Lung (tissue), 16 donors: ENCODE measurements around the gene ZDHHC3. TPM values are rescaled to one million over a fixed set of nuclear protein-coding genes. Genes with fewer than 3 reads are reported as not detected.

ENCODE experiments used
- ATAC-seq: fragments of 200-7000 bp; cut with Tn5 transposase; one replicate; pipeline ENCODE4 v1.9.1; 2020; ENCODE audit warnings: moderate number of reproducible peaks; ENCODE audit not compliant: insufficient read depth, low FRiP score
- DNase-seq, 3 donors: peaks; one replicate each; pipeline ENCODE4 v3.0.0-alpha.2; 2013 to 2017
- H3K27ac ChIP-seq, 2 donors: one replicate each; pipeline ENCODE4 v1.5.1; 2013; ENCODE audit warnings: mild to moderate bottlenecking in 2 of 2, moderate library complexity in 2 of 2, control low read depth in 1 of 2, inconsistent platforms in 1 of 2, low read depth in 1 of 2, low read length in 1 of 2
- H3K27me3 ChIP-seq, 3 donors: one replicate each; pipeline ENCODE4 v1.5.1; 2013; ENCODE audit warnings: low read length in 2 of 3; ENCODE audit not compliant: control insufficient read depth in 3 of 3, insufficient read depth in 3 of 3
- H3K36me3 ChIP-seq, 4 donors: one replicate each; pipeline ENCODE4 v1.5.1; 2013; ENCODE audit warnings: low read length in 4 of 4, mild to moderate bottlenecking in 1 of 4, moderate library complexity in 1 of 4; ENCODE audit not compliant: control insufficient read depth in 4 of 4, insufficient read depth in 4 of 4
- H3K4me1 ChIP-seq, 5 donors: one replicate each; pipeline ENCODE4 v1.5.1; 2013; ENCODE audit warnings: low read length in 5 of 5, mild to moderate bottlenecking in 2 of 5, moderate library complexity in 1 of 5; ENCODE audit not compliant: control insufficient read depth in 5 of 5, insufficient read depth in 5 of 5
- H3K4me3 ChIP-seq: one replicate; pipeline ENCODE4 v1.5.1; 2013; ENCODE audit warnings: mild to moderate bottlenecking, control low read depth, moderate library complexity
- H3K9ac ChIP-seq, 2 donors: one replicate each; pipeline ENCODE4 v1.5.1; 2013; ENCODE audit warnings: low read length in 2 of 2, control low read depth in 1 of 2; ENCODE audit not compliant: insufficient read depth in 1 of 2
- H3K9me3 ChIP-seq, 4 donors: one replicate each; pipeline ENCODE4 v1.5.1; 2013; ENCODE audit warnings: low read length in 3 of 4, mild to moderate bottlenecking in 1 of 4, moderate library complexity in 1 of 4; ENCODE audit not compliant: control insufficient read depth in 4 of 4, insufficient read depth in 3 of 4
- WGBS, 2 donors: extraction: QIAGEN DNeasy Blood & Tissue Kit; methylation state at CpG; one replicate each; pipeline ENCODE4 v1.1.7; 2013; 5-methylcytosine and 5-hydroxymethylcytosine counted together
- long read RNA-seq, 5 donors: transcript quantifications; one replicate each; lab custom pipeline, GENCODE V29; 2026
- polyA plus RNA-seq, 2 donors: library from polyadenylated mRNA; stranded (reverse); fragments of 200-250 nt; gene quantifications; one replicate each; pipeline ENCODE4 v1.2.1, GENCODE V29; 2013
- total RNA-seq, 2 donors: library from RNA; depleted of rRNA in 1 of 2; stranded (reverse); fragments of >200 nt in 1 of 2; gene quantifications; one replicate each; pipeline ENCODE4 v1.2.1, GENCODE V29; 2014 to 2021
- TF ChIP-seq, protein P1 (sequence below): IDR thresholded peaks from 2 replicates; pipeline ENCODE4 v1.5.1; 2012; ENCODE audit warnings: mild to moderate bottlenecking; ENCODE audit errors: control extremely low read depth, extremely low read depth
- donor health status: control.
- donor health status: control.
- donor health status: Bipolar disorder and iron deficiency.
- donor health status: healthy.
- donor health status: DM: yes; HTN: yes; CAD: no.

ZDHHC3 gene
- 10 to 100 TPM; 93.9 to 96.2 TPM for total RNA-seq
- 10 to 100 TPM; 49.8 to 62.0 TPM for polyA plus RNA-seq
- long read RNA-seq, donor 1, transcript ZDHHC3-205 (7 exons, 2,687 nt): major isoform, 24 of 37 reads
- long read RNA-seq, donor 1, transcript ZDHHC3-201 (8 exons, 3,101 nt): minor isoform, 5 of 37 reads
- long read RNA-seq, donor 1, partial matches to known transcripts: 5 of 37 reads
- long read RNA-seq, donor 1, other reads (novel, unspliced or antisense): 0 of 37 reads
- long read RNA-seq, donor 2, partial matches to known transcripts: 0 of 3 reads
- long read RNA-seq, donor 2, other reads (novel, unspliced or antisense): 0 of 3 reads
- long read RNA-seq, donor 3, transcript ZDHHC3-205 (7 exons, 2,687 nt): major isoform, 9 of 37 reads
- long read RNA-seq, donor 3, partial matches to known transcripts: 25 of 37 reads
- long read RNA-seq, donor 3, other reads (novel, unspliced or antisense): 0 of 37 reads
- long read RNA-seq, donor 4, partial matches to known transcripts: 6 of 10 reads
- long read RNA-seq, donor 4, other reads (novel, unspliced or antisense): 0 of 10 reads
- long read RNA-seq, donor 5, transcript ZDHHC3-205 (7 exons, 2,687 nt): major isoform, 23 of 34 reads
- long read RNA-seq, donor 5, partial matches to known transcripts: 0 of 34 reads
- long read RNA-seq, donor 5, other reads (novel, unspliced or antisense): 7 of 34 reads

- Histone ChIP-seq H3K4me1 (peaks cover 0 to 18% (median 4%) of the 10 kb centered on the region in 5 donors), H3K27me3 (no peaks in the 10 kb centered on the region), H3K9ac (peak within 1 kb of the TSS; percentile 73 to 80), H3K27ac (peak within 1 kb of the TSS; percentile 94 to 98), H3K4me3 (peak within 1 kb of the TSS; percentile 99), H3K36me3 (no peaks in the 10 kb centered on the region), H3K9me3 (no peaks in the 10 kb centered on the region)
- TF ChIP-seq, protein P1, sequence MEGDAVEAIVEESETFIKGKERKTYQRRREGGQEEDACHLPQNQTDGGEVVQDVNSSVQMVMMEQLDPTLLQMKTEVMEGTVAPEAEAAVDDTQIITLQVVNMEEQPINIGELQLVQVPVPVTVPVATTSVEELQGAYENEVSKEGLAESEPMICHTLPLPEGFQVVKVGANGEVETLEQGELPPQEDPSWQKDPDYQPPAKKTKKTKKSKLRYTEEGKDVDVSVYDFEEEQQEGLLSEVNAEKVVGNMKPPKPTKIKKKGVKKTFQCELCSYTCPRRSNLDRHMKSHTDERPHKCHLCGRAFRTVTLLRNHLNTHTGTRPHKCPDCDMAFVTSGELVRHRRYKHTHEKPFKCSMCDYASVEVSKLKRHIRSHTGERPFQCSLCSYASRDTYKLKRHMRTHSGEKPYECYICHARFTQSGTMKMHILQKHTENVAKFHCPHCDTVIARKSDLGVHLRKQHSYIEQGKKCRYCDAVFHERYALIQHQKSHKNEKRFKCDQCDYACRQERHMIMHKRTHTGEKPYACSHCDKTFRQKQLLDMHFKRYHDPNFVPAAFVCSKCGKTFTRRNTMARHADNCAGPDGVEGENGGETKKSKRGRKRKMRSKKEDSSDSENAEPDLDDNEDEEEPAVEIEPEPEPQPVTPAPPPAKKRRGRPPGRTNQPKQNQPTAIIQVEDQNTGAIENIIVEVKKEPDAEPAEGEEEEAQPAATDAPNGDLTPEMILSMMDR: no peak
- DNase-seq (peak; percentile 89 to 94 (median 92)), ATAC-seq (peak; percentile 93)
- 0% methylated on average over 74 to 82 of the region's 82 CpGs for WGBS, 2 donors
These were observed at the start of gene ZDHHC3, which contains the start of gene EXOSC7 for GRCh38 chr3:44976002-44976815. Gene ZDHHC3, minus strand, starts transcription at chr3:44976174. Its CDS starts 16,738 bp downstream, at chr3:44959436. Gene EXOSC7, plus strand, starts transcription at chr3:44976244. Its CDS starts 34 bp downstream, at chr3:44976278.

DNA sequence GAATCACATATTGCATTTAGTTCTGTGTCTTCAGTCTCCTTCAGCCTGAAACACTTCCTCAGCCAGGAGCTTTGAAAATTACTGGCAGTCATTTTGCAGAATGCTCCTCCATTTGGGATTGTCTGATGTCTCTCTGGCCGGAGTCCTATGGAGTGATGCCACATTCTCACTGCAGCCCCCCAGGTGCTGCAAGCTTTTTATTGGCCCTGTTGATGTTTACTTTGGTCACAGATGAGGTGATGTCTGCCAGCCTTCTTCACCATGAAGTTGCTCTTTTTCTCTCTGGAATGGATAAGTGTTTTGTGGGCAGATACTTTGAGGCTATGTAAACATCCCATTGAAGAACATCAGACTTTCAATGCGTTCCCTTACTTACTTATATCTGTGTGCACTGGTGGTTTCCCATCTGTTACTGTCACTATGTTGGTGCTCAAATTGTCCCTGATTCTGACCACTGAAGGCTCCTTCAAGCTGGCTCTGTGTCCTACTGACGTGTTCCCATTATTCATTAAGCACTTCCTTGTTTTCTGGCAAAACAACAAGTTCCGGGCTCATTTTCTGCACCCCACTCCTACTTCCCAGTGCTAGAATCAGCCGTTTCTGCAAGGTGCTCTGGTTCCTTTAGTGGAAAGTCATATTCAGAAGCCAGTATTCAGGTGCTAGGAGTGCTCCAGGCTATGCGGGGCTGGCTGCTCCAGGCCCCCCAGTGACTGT lies 48.7 kb upstream of the ZDHHC3 start:
- no peak for ATAC-seq
- Histone ChIP-seq H3K9ac (peak overlapping the region in 1 of 2 donors; percentile 34), H3K27ac (peak overlapping the region; percentile 44 to 69)

DNA sequence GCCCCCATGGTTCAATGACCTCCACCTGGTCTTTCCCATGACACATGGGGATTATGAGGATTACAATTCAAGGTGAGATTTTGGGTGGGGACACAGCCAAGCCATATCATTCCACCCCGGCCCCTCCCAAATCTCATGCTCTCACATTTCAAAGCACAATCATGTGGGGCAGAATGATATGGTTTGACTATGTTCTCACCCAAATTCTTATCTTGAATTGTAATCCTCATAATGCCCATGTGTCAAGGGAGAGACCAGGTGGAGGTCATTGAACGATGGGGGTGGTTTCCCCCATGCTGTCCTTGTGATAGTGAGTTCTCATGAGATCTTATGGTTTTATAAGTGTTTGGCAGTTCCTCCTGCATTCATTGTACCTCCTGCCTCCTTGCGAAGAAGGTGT lies 47.7 kb upstream of the ZDHHC3 start:
- 66 to 69% methylated on average over 3 of the region's 3 CpGs for WGBS, 2 donors
- Histone ChIP-seq H3K27me3 (no peaks in the 10 kb centered on the region), H3K36me3 (no peaks in the 10 kb centered on the region), H3K9ac (no peak overlapping the region), H3K4me1 (peaks cover 7 to 51% (median 13%) of the 10 kb centered on the region in 5 donors), H3K9me3 (no peaks in the 10 kb centered on the region), H3K27ac (no peak overlapping the region), H3K4me3 (no peak overlapping the region)
- no peak for ATAC-seq
- DNase-seq: no peak
- TF ChIP-seq, protein P1: no peak

More for the DNA sequence above, 48.7 kb upstream of the ZDHHC3 start:
- Histone ChIP-seq H3K4me1 (peaks cover 7 to 51% (median 14%) of the 10 kb centered on the region in 5 donors), H3K9me3 (no peaks in the 10 kb centered on the region), H3K4me3 (no peak overlapping the region), H3K27me3 (no peaks in the 10 kb centered on the region), H3K36me3 (no peaks in the 10 kb centered on the region)
- DNase-seq: peak in 2 of 3 donors; percentile 42 to 47
- 37 to 51% methylated on average over 6 of the region's 6 CpGs for WGBS, 2 donors
- TF ChIP-seq, protein P1: no peak
